HG03039 (cell line): ENCODE data around the gene CCDC82.
"Not testable (repeated sequence)": the region's sequence is repeated elsewhere in the genome, so short reads cannot be mapped to it uniquely, and the experiment has no call there.

Experiments
- ATAC-seq: cut with Tn5 transposase; IDR thresholded peaks from one replicate; pipeline ENCODE4 v1.9.1; 2021; ENCODE audit warnings: mild to moderate bottlenecking, moderate library complexity; ENCODE audit not compliant: unreplicated experiment

The CCDC82 gene

GRCh38 chr11:96389720-96390487, at the start of gene CCDC82, which contains the start of gene JRKL:
TSS of gene CCDC82 (minus strand) at chr11:96389912. CDS start at chr11:96384747, 5,165 bp downstream.
TSS of gene JRKL (plus strand) at chr11:96390013. CDS start at chr11:96390650, 637 bp downstream.
- peak; percentile 96 for ATAC-seq

GRCh38 chr11:96432654-96433053, 42.9 kb upstream of the CCDC82 start:
- not testable (repeated sequence) for ATAC-seq

- no peak for ATAC-seq
Measured at GRCh38 chr11:96430668-96431067, 41.0 kb upstream of the CCDC82 start.

- ATAC-seq, result no peak
Measured at GRCh38 chr11:96424693-96425092, 35.0 kb upstream of the CCDC82 start.

- ATAC-seq, result no peak
Measured at GRCh38 chr11:96413408-96413807, 23.7 kb upstream of the CCDC82 start.

GRCh38 chr11:96412761-96413381, 23.2 kb upstream of the CCDC82 start:
- no peak for ATAC-seq

- not testable (repeated sequence) for ATAC-seq
Measured at GRCh38 chr11:96411412-96411811, 21.7 kb upstream of the CCDC82 start.

GRCh38 chr11:96400697-96401096, 11.0 kb upstream of the CCDC82 start:
- no peak for ATAC-seq

- ATAC-seq, result no peak
Measured at GRCh38 chr11:96397863-96398262, 8.2 kb upstream of the CCDC82 start.

GRCh38 chr11:96396637-96397036, 6.9 kb upstream of the CCDC82 start:
- no peak for ATAC-seq

GRCh38 chr11:96394773-96395172, 5.1 kb upstream of the CCDC82 start:
- no peak for ATAC-seq

GRCh38 chr11:96393753-96394348, 4.1 kb upstream of the CCDC82 start:
- no peak for ATAC-seq

- no peak for ATAC-seq
Measured at GRCh38 chr11:96391698-96392307, 2.1 kb upstream of the CCDC82 start.

- no peak for ATAC-seq
Measured at GRCh38 chr11:96390488-96390792, 728 bp upstream of the CCDC82 start.

GRCh38 chr11:96388891-96389719, 607 bp downstream of the CCDC82 start:
- ATAC-seq, result peak; percentile 36

- no peak for ATAC-seq
Measured at GRCh38 chr11:96385187-96385586, 4.5 kb downstream of the CCDC82 start.

GRCh38 chr11:96384156-96384555, 5.6 kb downstream of the CCDC82 start:
- no peak for ATAC-seq

- ATAC-seq, result no peak
Measured at GRCh38 chr11:96376796-96377195, 12.9 kb downstream of the CCDC82 start.

- no peak for ATAC-seq
Measured at GRCh38 chr11:96373826-96374225, 15.9 kb downstream of the CCDC82 start.

GRCh38 chr11:96367342-96367741, 22.4 kb downstream of the CCDC82 start:
- no peak for ATAC-seq

- no peak for ATAC-seq
Measured at GRCh38 chr11:96366024-96366423, 23.7 kb downstream of the CCDC82 start.
